ENCODE data around the gene ARHGEF40.

The ARHGEF40 gene

GRCh38 chr14:21059842-21060613, 10.1 kb upstream of the ARHGEF40 start:
- DNase-seq (ENCODE audit: low read depth), result no peak

GRCh38 chr14:21060614-21061346, 9.3 kb upstream of the ARHGEF40 start:
- no peak for DNase-seq (ENCODE audit: low read depth)

GRCh38 chr14:21061347-21061668, 8.8 kb upstream of the ARHGEF40 start:
- DNase-seq (ENCODE audit: low read depth), result no peak

- DNase-seq (ENCODE audit: low read depth), result no peak
Measured at GRCh38 chr14:21063479-21063878, 6.6 kb upstream of the ARHGEF40 start.

GRCh38 chr14:21066882-21067502, 3.1 kb upstream of the ARHGEF40 start:
- no peak for DNase-seq (ENCODE audit: low read depth)

- DNase-seq (ENCODE audit: low read depth), result no peak
Measured at GRCh38 chr14:21068521-21069387, 1.4 kb upstream of the ARHGEF40 start.

- no peak for DNase-seq (ENCODE audit: low read depth)
Measured at GRCh38 chr14:21069388-21070082, 569 bp upstream of the ARHGEF40 start.

GRCh38 chr14:21070610-21071224, 613 bp downstream of the ARHGEF40 start:
- DNase-seq (ENCODE audit: low read depth), result no peak

GRCh38 chr14:21071225-21072030, 1.3 kb downstream of the ARHGEF40 start:
- no peak for DNase-seq (ENCODE audit: low read depth)

GRCh38 chr14:21072031-21072473, 1.9 kb downstream of the ARHGEF40 start:
- DNase-seq (ENCODE audit: low read depth), result no peak

- DNase-seq (ENCODE audit: low read depth), result no peak
Measured at GRCh38 chr14:21072781-21073339, 2.8 kb downstream of the ARHGEF40 start.

- DNase-seq (ENCODE audit: low read depth), result no peak
Measured at GRCh38 chr14:21073921-21074320, 3.8 kb downstream of the ARHGEF40 start.

GRCh38 chr14:21074398-21075272, 4.5 kb downstream of the ARHGEF40 start:
- no peak for DNase-seq (ENCODE audit: low read depth)

- no peak for DNase-seq (ENCODE audit: low read depth)
Measured at GRCh38 chr14:21075719-21076437, 5.8 kb downstream of the ARHGEF40 start.

- no peak for DNase-seq (ENCODE audit: low read depth)
Measured at GRCh38 chr14:21077672-21078071, 7.6 kb downstream of the ARHGEF40 start.

- no peak for DNase-seq (ENCODE audit: low read depth)
Measured at GRCh38 chr14:21078287-21078686, 8.2 kb downstream of the ARHGEF40 start.

- no peak for DNase-seq (ENCODE audit: low read depth)
Measured at GRCh38 chr14:21078726-21079125, 8.6 kb downstream of the ARHGEF40 start.

GRCh38 chr14:21081521-21082142, 11.5 kb downstream of the ARHGEF40 start:
- DNase-seq (ENCODE audit: low read depth), result no peak

All from activated T-cell treated with anti-CD3 and anti-CD28 coated beads for 24 hours (primary cell).